ENCODE measurements around the gene S1PR4. TPM values are rescaled to one million over a fixed set of nuclear protein-coding genes. Genes with fewer than 3 reads are reported as not detected.
A peak's percentile ranks its signal among the peaks of the same experiment; 100 is the strongest.

Gene S1PR4
- polyA plus RNA-seq, 1 experiment, result not detected

GRCh38 chr19:3222709-3223108 lies 44.1 kb downstream of the S1PR4 start:
- ChIA-PET CTCF (interaction anchor here (1.4 to 1.6 kb wide), 2 partner anchors 11 to 13 kb away, joined by 3 to 4 read pairs; no protein-coding TSS in a partner anchor), POLR2A (no interaction called here)
- no peaks in the 10 kb centered on the region for H3K36me3 ChIP-seq (ENCODE audit: control insufficient read depth, insufficient read depth, low read length)
- TF ChIP-seq, protein P1, sequence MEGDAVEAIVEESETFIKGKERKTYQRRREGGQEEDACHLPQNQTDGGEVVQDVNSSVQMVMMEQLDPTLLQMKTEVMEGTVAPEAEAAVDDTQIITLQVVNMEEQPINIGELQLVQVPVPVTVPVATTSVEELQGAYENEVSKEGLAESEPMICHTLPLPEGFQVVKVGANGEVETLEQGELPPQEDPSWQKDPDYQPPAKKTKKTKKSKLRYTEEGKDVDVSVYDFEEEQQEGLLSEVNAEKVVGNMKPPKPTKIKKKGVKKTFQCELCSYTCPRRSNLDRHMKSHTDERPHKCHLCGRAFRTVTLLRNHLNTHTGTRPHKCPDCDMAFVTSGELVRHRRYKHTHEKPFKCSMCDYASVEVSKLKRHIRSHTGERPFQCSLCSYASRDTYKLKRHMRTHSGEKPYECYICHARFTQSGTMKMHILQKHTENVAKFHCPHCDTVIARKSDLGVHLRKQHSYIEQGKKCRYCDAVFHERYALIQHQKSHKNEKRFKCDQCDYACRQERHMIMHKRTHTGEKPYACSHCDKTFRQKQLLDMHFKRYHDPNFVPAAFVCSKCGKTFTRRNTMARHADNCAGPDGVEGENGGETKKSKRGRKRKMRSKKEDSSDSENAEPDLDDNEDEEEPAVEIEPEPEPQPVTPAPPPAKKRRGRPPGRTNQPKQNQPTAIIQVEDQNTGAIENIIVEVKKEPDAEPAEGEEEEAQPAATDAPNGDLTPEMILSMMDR (IDR thresholded peaks at IDR 0.05; ENCODE audit: insufficient read depth, low read depth, low read length), result no peak
- DNase-seq (ENCODE audit: low read depth), result no peak
- peaks cover 11% of the 10 kb centered on the region for H3K27me3 ChIP-seq (ENCODE audit: control insufficient read depth, insufficient read depth, low read length)
- no peak overlapping the region for H3K4me3 ChIP-seq (ENCODE audit: low read depth, low read length)

GRCh38 chr19:3224346-3225168 lies 46.0 kb downstream of the S1PR4 start, which contains the start of gene CELF5:
CELF5 (plus strand) TSS chr19:3224661; CDS start chr19:3224740, 79 bp downstream.
- POLR2A ChIA-PET, result no interaction called here
- DNase-seq (ENCODE audit: low read depth), result no peak
- H3K36me3 ChIP-seq (ENCODE audit: control insufficient read depth, insufficient read depth, low read length), result no peaks in the 10 kb centered on the region
- TF ChIP-seq, protein P1 (IDR thresholded peaks at IDR 0.05; ENCODE audit: insufficient read depth, low read depth, low read length), result no peak
- H3K4me3 ChIP-seq (ENCODE audit: low read depth, low read length), result peak within 1 kb of the TSS; percentile 31
- CTCF ChIA-PET, result interaction anchor here (0.6 to 1.7 kb wide), 7 partner anchors 9 to 77 kb away, joined by 3 to 5 read pairs (median 3); no protein-coding TSS in a partner anchor
- H3K27me3 ChIP-seq (ENCODE audit: control insufficient read depth, insufficient read depth, low read length), result peaks cover 18% of the 10 kb centered on the region

- Histone ChIP-seq H3K36me3 (ENCODE audit: control insufficient read depth, insufficient read depth, low read length) (no peaks in the 10 kb centered on the region), H3K27me3 (ENCODE audit: control insufficient read depth, insufficient read depth, low read length) (peaks cover 19% of the 10 kb centered on the region), H3K4me3 (ENCODE audit: low read depth, low read length) (no peak overlapping the region)
- ChIA-PET POLR2A (no interaction called here), CTCF (interaction anchor here (0.6 to 1.7 kb wide), 5 partner anchors 10 to 77 kb away, joined by 3 to 5 read pairs (median 3); no protein-coding TSS in a partner anchor)
- TF ChIP-seq, protein P1 (IDR thresholded peaks at IDR 0.05; ENCODE audit: insufficient read depth, low read depth, low read length), result no peak
- DNase-seq (ENCODE audit: low read depth), result no peak
These were observed 46.6 kb downstream of the S1PR4 start for GRCh38 chr19:3225169-3225485.

- H3K36me3 ChIP-seq (ENCODE audit: control insufficient read depth, insufficient read depth, low read length), result no peaks in the 10 kb centered on the region
- no peak overlapping the region for H3K4me3 ChIP-seq (ENCODE audit: low read depth, low read length)
- H3K27me3 ChIP-seq (ENCODE audit: control insufficient read depth, insufficient read depth, low read length), result peaks cover 23% of the 10 kb centered on the region
- ChIA-PET CTCF (no interaction called here), POLR2A (no interaction called here)
- TF ChIP-seq, protein P1 (IDR thresholded peaks at IDR 0.05; ENCODE audit: insufficient read depth, low read depth, low read length), result no peak
- no peak for DNase-seq (ENCODE audit: low read depth)
These were observed 47.1 kb downstream of the S1PR4 start for GRCh38 chr19:3225677-3226093.

- Histone ChIP-seq H3K27me3 (ENCODE audit: control insufficient read depth, insufficient read depth, low read length) (peaks cover 24% of the 10 kb centered on the region), H3K4me3 (ENCODE audit: low read depth, low read length) (no peak overlapping the region), H3K36me3 (ENCODE audit: control insufficient read depth, insufficient read depth, low read length) (no peaks in the 10 kb centered on the region)
- DNase-seq (ENCODE audit: low read depth), result no peak
- ChIA-PET POLR2A (no interaction called here), CTCF (no interaction called here)
- TF ChIP-seq, protein P1 (IDR thresholded peaks at IDR 0.05; ENCODE audit: insufficient read depth, low read depth, low read length), result no peak
These were observed 48.6 kb downstream of the S1PR4 start for GRCh38 chr19:3227054-3227626.
